GM23338 (cell line): Measurements from ENCODE around the gene CDHR2. TPM values are rescaled to one million over a fixed set of nuclear protein-coding genes. Genes with fewer than 3 reads are reported as not detected.

Experiments
- ATAC-seq: fragments of 200-7000 bp; cut with Tn5 transposase; 3 replicates; pipeline ENCODE4 v1.9.1; 2020
- DNase-seq: peaks from one replicate; pipeline ENCODE4 v3.0.0-alpha.2; 2015; ENCODE audit warnings: low spot score
- H2AFZ ChIP-seq: fragments of 200-600 bp; sonication (generic); 2 replicates; pipeline ENCODE4 v1.8.0; 2016; ENCODE audit warnings: antibody characterized with exemption, mild to moderate bottlenecking, moderate library complexity
- H3F3A ChIP-seq: fragments of 200-600 bp; sonication (generic); replicated peaks from 2 replicates; pipeline ENCODE4 v1.8.0; 2017; ENCODE audit warnings: antibody characterized with exemption, mixed run types, low read depth
- H3K27ac ChIP-seq: fragments of 200-600 bp; sonication (generic); 2 replicates; pipeline ENCODE4 v1.6.1; 2016; ENCODE audit warnings: low read depth
- H3K27me3 ChIP-seq: fragments of 200-600 bp; sonication (generic); 2 replicates; pipeline ENCODE4 v1.8.0; 2016; ENCODE audit warnings: mild to moderate bottlenecking, mixed run types, moderate library complexity; ENCODE audit not compliant: insufficient read depth
- H3K36me3 ChIP-seq: fragments of 200-600 bp; sonication (generic); 2 replicates; pipeline ENCODE4 v1.8.0; 2016; ENCODE audit warnings: mild to moderate bottlenecking; ENCODE audit not compliant: insufficient read depth
- H3K4me1 ChIP-seq: fragments of 200-600 bp; sonication (generic); 2 replicates; pipeline ENCODE4 v1.8.0; 2016; ENCODE audit warnings: mild to moderate bottlenecking, moderate library complexity; ENCODE audit not compliant: insufficient read depth
- H3K4me2 ChIP-seq: fragments of 200-600 bp; sonication (generic); 2 replicates; pipeline ENCODE4 v1.7.1; 2017; ENCODE audit warnings: mixed run types
- H3K4me3 ChIP-seq: fragments of 200-600 bp; sonication (generic); 2 replicates; pipeline ENCODE4 v1.6.1; 2016; ENCODE audit warnings: mixed run types
- H3K79me2 ChIP-seq: fragments of 200-600 bp; sonication (generic); replicated peaks from 2 replicates; pipeline ENCODE4 v1.8.0; 2017; ENCODE audit warnings: mild to moderate bottlenecking; ENCODE audit not compliant: insufficient read depth
- H3K9me2 ChIP-seq: fragments of 200-600 bp; sonication (generic); 2 replicates; pipeline ENCODE4 v1.8.0; 2017; ENCODE audit not compliant: insufficient read depth
- H4K20me1 ChIP-seq: fragments of 200-600 bp; sonication (generic); replicated peaks from 2 replicates; pipeline ENCODE4 v1.8.0; 2017; ENCODE audit warnings: mild to moderate bottlenecking; ENCODE audit not compliant: insufficient read depth
- H3K27ac Mint-ChIP-seq: 2 replicates; pipeline ENCODE4 v1.8.0; 2020; ENCODE audit warnings: inconsistent platforms, mild to moderate bottlenecking, moderate library complexity, mixed read lengths
- H3K27me3 Mint-ChIP-seq: 3 replicates; pipeline ENCODE4 v1.8.0; 2022; ENCODE audit warnings: low read depth, mild to moderate bottlenecking, moderate library complexity, mixed read lengths, inconsistent platforms; ENCODE audit not compliant: insufficient read depth, poor library complexity
- H3K36me3 Mint-ChIP-seq: 3 replicates; pipeline ENCODE4 v1.8.0; 2021; ENCODE audit warnings: low read depth, mild to moderate bottlenecking, inconsistent platforms, moderate library complexity, mixed read lengths
- H3K4me1 Mint-ChIP-seq: 3 replicates; pipeline ENCODE4 v1.8.0; 2020; ENCODE audit warnings: mild to moderate bottlenecking, inconsistent platforms, mixed read lengths
- H3K4me3 Mint-ChIP-seq: 3 replicates; pipeline ENCODE4 v1.8.0; 2021; ENCODE audit warnings: moderate library complexity, mild to moderate bottlenecking, inconsistent platforms, mixed read lengths
- H3K9me3 Mint-ChIP-seq: 3 replicates; pipeline ENCODE4 v1.8.0; 2020; ENCODE audit warnings: moderate library complexity, mild to moderate bottlenecking, inconsistent platforms, mixed read lengths
- CREB1 ChIP-seq: fragments of 250-450 bp; sonication (Bioruptor Pico); IDR thresholded peaks from 2 replicates; pipeline ENCODE4 v1.5.0; 2020; ENCODE audit warnings: low read depth, mild to moderate bottlenecking, moderate library complexity
- EZH2 ChIP-seq: fragments of 200-600 bp; sonication (generic); IDR thresholded peaks from one replicate; pipeline ENCODE4 v1.8.0; 2017; ENCODE audit warnings: antibody characterized with exemption, mild to moderate bottlenecking, low read depth; ENCODE audit not compliant: unreplicated experiment
- JUNB ChIP-seq: IDR thresholded peaks from one replicate; pipeline ENCODE4 v1.6.1; 2016; ENCODE audit warnings: antibody characterized with exemption; ENCODE audit not compliant: unreplicated experiment
- NANOG ChIP-seq: IDR thresholded peaks from 2 replicates; pipeline ENCODE4 v1.6.1; 2016; ENCODE audit warnings: antibody characterized with exemption, borderline replicate concordance
- ZNF114 ChIP-seq: fragments of 250-450 bp; sonication (Bioruptor Pico); IDR thresholded peaks from 2 replicates; pipeline ENCODE4 v1.5.0; 2020; ENCODE audit warnings: mild to moderate bottlenecking, moderate library complexity
- ZNF331 ChIP-seq: fragments of 250-450 bp; sonication (Bioruptor Pico); IDR thresholded peaks from 2 replicates; pipeline ENCODE4 v1.5.0; 2020; ENCODE audit warnings: low read depth, mild to moderate bottlenecking, moderate library complexity
- polyA plus RNA-seq: library from polyadenylated mRNA; unstranded; fragments of >200 nt; fragmentation: Nextera tagmentation; extraction: Ambion mirVana; gene quantifications from 2 replicates; pipeline ENCODE4 v1.2.1, GENCODE V29; 2016
- total RNA-seq: library from RNA; depleted of rRNA; stranded (reverse); fragments of >200 nt; shearing (Covaris generic); gene quantifications from 2 replicates; pipeline ENCODE4 v1.2.3, GENCODE V29; 2014
- TF ChIP-seq, protein P1 (sequence below), 2 experiments: fragments of 200-600 bp in 1 of 2; sonication (generic) in 1 of 2; conservative IDR thresholded peaks; 2 replicates each; pipeline versions ENCODE4 v1.5.1 to v1.6.1; 2016 to 2017; ENCODE audit warnings: antibody characterized with exemption in 2 of 2, low read depth in 2 of 2, mild to moderate bottlenecking in 2 of 2, moderate library complexity in 1 of 2
- TF ChIP-seq, protein P2 (sequence below): fragments of 250-450 bp; sonication (Bioruptor Pico); IDR thresholded peaks from 2 replicates; pipeline ENCODE4 v1.5.0; 2020; ENCODE audit warnings: mild to moderate bottlenecking, moderate library complexity
- TF ChIP-seq, protein P3 (sequence below): IDR thresholded peaks from one replicate; pipeline ENCODE4 v1.6.1; 2018; ENCODE audit warnings: antibody characterized with exemption; ENCODE audit not compliant: unreplicated experiment

CDHR2 gene
- total and polyA plus RNA-seq, 2 experiments from 2014 or later, result not detected

DNA sequence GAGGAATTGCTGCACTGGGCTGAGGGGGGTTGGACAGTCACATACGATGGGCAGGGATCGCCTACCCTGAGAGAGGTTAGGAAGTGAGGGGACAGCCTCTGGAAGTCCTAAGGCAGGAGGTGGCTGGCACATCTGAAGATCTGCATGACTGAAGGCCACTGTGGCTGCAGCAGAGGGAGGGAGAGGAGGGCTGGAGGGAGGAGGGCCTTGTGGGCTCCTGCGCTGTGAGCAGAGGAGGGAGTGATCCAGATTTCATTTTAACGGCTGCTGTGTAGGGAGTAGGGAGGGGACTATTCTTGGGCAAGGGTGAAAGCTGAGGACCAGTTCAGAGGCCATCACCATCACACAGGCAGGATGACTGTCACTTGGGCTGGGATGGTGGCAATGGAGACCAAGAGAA lies 88.4 kb downstream of the CDHR2 start:
- Histone ChIP-seq H3K27me3 (no peaks in the 10 kb centered on the region; the same call in 1 of the 2 replicates), H3K4me1 (peaks cover 5% of the 10 kb centered on the region; the same call in 1 of the 2 replicates), H3K27ac (no peak overlapping the region), H3F3A (no peaks in the 10 kb centered on the region), H4K20me1 (no peaks in the 10 kb centered on the region), H3K79me2 (no peaks in the 10 kb centered on the region), H3K4me3 (no peak overlapping the region), H3K9me2 (no peaks in the 10 kb centered on the region), H3K36me3 (no peaks in the 10 kb centered on the region), H2AFZ (no peak overlapping the region), H3K4me2 (no peak overlapping the region)
- ATAC-seq, result peak; percentile 43
- H3K4me1 Mint-ChIP-seq, result peaks cover 38% of the 10 kb centered on the region
- peaks cover 31% of the 10 kb centered on the region for H3K27me3 Mint-ChIP-seq
- H3K9me3 Mint-ChIP-seq, result peaks cover 5% of the 10 kb centered on the region; the same call in 1 of the 3 replicates
- no peak for DNase-seq
- TF ChIP-seq, protein P1, sequence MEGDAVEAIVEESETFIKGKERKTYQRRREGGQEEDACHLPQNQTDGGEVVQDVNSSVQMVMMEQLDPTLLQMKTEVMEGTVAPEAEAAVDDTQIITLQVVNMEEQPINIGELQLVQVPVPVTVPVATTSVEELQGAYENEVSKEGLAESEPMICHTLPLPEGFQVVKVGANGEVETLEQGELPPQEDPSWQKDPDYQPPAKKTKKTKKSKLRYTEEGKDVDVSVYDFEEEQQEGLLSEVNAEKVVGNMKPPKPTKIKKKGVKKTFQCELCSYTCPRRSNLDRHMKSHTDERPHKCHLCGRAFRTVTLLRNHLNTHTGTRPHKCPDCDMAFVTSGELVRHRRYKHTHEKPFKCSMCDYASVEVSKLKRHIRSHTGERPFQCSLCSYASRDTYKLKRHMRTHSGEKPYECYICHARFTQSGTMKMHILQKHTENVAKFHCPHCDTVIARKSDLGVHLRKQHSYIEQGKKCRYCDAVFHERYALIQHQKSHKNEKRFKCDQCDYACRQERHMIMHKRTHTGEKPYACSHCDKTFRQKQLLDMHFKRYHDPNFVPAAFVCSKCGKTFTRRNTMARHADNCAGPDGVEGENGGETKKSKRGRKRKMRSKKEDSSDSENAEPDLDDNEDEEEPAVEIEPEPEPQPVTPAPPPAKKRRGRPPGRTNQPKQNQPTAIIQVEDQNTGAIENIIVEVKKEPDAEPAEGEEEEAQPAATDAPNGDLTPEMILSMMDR (conservative IDR thresholded peaks at IDR 0.05; ENCODE audit: low read depth in 2 of 2), result no peak
- TF ChIP-seq, protein P2, sequence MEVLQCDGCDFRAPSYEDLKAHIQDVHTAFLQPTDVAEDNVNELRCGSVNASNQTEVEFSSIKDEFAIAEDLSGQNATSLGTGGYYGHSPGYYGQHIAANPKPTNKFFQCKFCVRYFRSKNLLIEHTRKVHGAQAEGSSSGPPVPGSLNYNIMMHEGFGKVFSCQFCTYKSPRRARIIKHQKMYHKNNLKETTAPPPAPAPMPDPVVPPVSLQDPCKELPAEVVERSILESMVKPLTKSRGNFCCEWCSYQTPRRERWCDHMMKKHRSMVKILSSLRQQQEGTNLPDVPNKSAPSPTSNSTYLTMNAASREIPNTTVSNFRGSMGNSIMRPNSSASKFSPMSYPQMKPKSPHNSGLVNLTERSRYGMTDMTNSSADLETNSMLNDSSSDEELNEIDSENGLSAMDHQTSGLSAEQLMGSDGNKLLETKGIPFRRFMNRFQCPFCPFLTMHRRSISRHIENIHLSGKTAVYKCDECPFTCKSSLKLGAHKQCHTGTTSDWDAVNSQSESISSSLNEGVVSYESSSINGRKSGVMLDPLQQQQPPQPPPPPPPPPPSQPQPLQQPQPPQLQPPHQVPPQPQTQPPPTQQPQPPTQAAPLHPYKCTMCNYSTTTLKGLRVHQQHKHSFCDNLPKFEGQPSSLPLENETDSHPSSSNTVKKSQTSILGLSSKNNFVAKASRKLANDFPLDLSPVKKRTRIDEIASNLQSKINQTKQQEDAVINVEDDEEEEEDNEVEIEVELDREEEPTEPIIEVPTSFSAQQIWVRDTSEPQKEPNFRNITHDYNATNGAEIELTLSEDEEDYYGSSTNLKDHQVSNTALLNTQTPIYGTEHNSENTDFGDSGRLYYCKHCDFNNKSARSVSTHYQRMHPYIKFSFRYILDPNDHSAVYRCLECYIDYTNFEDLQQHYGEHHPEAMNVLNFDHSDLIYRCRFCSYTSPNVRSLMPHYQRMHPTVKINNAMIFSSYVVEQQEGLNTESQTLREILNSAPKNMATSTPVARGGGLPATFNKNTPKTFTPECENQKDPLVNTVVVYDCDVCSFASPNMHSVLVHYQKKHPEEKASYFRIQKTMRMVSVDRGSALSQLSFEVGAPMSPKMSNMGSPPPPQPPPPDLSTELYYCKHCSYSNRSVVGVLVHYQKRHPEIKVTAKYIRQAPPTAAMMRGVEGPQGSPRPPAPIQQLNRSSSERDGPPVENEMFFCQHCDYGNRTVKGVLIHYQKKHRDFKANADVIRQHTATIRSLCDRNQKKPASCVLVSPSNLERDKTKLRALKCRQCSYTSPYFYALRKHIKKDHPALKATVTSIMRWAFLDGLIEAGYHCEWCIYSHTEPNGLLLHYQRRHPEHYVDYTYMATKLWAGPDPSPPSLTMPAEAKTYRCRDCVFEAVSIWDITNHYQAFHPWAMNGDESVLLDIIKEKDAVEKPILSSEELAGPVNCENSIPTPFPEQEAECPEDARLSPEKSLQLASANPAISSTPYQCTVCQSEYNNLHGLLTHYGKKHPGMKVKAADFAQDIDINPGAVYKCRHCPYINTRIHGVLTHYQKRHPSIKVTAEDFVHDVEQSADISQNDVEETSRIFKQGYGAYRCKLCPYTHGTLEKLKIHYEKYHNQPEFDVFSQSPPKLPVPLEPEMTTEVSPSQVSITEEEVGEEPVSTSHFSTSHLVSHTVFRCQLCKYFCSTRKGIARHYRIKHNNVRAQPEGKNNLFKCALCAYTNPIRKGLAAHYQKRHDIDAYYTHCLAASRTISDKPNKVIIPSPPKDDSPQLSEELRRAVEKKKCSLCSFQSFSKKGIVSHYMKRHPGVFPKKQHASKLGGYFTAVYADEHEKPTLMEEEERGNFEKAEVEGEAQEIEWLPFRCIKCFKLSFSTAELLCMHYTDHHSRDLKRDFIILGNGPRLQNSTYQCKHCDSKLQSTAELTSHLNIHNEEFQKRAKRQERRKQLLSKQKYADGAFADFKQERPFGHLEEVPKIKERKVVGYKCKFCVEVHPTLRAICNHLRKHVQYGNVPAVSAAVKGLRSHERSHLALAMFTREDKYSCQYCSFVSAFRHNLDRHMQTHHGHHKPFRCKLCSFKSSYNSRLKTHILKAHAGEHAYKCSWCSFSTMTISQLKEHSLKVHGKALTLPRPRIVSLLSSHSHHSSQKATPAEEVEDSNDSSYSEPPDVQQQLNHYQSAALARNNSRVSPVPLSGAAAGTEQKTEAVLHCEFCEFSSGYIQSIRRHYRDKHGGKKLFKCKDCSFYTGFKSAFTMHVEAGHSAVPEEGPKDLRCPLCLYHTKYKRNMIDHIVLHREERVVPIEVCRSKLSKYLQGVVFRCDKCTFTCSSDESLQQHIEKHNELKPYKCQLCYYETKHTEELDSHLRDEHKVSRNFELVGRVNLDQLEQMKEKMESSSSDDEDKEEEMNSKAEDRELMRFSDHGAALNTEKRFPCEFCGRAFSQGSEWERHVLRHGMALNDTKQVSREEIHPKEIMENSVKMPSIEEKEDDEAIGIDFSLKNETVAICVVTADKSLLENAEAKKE (CRISPR knock-in tag), result no peak
- TF ChIP-seq, protein P3, sequence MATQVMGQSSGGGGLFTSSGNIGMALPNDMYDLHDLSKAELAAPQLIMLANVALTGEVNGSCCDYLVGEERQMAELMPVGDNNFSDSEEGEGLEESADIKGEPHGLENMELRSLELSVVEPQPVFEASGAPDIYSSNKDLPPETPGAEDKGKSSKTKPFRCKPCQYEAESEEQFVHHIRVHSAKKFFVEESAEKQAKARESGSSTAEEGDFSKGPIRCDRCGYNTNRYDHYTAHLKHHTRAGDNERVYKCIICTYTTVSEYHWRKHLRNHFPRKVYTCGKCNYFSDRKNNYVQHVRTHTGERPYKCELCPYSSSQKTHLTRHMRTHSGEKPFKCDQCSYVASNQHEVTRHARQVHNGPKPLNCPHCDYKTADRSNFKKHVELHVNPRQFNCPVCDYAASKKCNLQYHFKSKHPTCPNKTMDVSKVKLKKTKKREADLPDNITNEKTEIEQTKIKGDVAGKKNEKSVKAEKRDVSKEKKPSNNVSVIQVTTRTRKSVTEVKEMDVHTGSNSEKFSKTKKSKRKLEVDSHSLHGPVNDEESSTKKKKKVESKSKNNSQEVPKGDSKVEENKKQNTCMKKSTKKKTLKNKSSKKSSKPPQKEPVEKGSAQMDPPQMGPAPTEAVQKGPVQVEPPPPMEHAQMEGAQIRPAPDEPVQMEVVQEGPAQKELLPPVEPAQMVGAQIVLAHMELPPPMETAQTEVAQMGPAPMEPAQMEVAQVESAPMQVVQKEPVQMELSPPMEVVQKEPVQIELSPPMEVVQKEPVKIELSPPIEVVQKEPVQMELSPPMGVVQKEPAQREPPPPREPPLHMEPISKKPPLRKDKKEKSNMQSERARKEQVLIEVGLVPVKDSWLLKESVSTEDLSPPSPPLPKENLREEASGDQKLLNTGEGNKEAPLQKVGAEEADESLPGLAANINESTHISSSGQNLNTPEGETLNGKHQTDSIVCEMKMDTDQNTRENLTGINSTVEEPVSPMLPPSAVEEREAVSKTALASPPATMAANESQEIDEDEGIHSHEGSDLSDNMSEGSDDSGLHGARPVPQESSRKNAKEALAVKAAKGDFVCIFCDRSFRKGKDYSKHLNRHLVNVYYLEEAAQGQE, result no peak
- TF ChIP-seq NANOG, result no peak
- no peak for TF ChIP-seq ZNF331 (CRISPR knock-in tag)
- TF ChIP-seq ZNF114 (CRISPR knock-in tag), result no peak
- no peak for TF ChIP-seq EZH2
- no peak for TF ChIP-seq CREB1 (CRISPR knock-in tag)
- no peak for TF ChIP-seq JUNB
- no peak overlapping the region for H3K4me3 Mint-ChIP-seq
- H3K27ac Mint-ChIP-seq, result no peak overlapping the region
- H3K36me3 Mint-ChIP-seq, result no peaks in the 10 kb centered on the region
